ENCODE measurements around the gene TTLL1. TPM values are rescaled to one million over a fixed set of nuclear protein-coding genes. Genes with fewer than 3 reads are reported as not detected.
"Not testable (repeated sequence)": the region's sequence is repeated elsewhere in the genome, so short reads cannot be mapped to it uniquely, and the experiment has no call there.

Gene TTLL1
- total RNA-seq, 2 donors from 2014 or later = 4.4 to 5.2 TPM

DNA sequence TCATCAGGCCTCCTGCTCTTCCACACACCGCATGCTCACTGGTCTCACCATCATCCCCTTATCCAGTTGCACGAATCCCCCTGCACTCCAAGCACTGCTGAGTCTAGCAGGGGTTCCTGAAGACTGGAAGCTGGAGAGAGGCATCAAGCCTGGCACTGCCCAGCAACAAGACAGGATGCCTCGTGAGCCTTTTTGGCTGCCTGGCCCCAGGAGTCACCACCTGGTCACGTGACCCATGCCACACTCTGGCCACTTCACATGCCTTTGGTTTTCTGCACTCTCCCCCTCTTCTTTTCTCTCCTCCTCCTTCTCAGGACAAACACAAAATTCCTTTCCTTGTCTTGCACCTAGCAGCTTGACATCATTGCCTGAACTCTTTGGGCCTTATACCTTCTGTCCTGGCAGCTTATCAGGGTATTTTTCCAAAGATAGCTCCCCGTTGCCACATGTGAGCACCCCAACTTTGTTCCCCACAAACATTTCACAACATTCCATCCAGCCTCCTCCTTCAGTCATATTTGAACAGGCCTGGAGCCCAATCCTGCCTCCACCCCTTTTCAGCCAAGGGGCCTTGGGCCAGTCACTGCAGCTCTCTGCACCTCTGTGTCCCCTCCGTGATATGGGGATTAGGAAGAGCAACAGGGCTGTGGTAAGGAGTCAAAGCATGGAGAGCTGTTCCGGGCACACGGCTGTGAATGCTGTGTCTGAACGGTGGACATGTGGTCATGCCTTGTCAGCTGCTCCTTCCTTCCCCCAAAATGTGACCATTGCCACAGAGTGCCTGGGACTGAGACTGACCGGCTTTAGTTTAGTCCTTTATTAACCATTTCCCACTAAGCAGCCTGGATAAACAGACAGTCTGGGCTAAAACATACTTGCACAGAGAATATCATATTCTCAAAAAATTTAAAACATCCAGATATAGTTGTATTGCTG, 71.4 kb downstream of the TTLL1 start:
- H3K27me3 ChIP-seq = no peaks in the 10 kb centered on the region

DNA sequence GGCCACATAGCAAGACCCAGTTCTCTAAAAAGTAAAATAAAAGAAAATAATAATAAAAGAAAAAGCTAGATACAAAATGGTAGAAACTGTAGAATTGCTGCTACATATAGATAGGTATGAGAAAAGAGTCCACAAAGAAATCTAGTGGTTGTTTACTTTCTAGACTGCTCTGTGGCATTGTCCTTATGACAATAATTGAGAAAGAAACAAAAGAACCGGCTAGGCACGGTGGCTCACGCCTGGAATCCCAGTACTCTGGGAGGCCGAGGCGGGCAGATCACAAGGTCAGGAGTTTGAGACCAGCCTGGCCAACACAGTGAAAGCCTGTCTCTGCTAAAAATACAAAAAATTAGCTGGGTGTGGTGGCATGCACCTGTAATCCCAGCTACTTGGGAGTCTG, 73.0 kb downstream of the TTLL1 start:
- not testable (repeated sequence) for H3K4me3 ChIP-seq; H3K36me3 ChIP-seq; DNase-seq (ENCODE audit: low spot score); H3K9me3 ChIP-seq; H3K27me3 ChIP-seq; H3K27ac ChIP-seq
- peaks cover 0 to 26% of the 10 kb centered on the region in 2 donors for H3K4me1 ChIP-seq

More for the DNA sequence above, 71.4 kb downstream of the TTLL1 start:
- TF ChIP-seq, protein P1, sequence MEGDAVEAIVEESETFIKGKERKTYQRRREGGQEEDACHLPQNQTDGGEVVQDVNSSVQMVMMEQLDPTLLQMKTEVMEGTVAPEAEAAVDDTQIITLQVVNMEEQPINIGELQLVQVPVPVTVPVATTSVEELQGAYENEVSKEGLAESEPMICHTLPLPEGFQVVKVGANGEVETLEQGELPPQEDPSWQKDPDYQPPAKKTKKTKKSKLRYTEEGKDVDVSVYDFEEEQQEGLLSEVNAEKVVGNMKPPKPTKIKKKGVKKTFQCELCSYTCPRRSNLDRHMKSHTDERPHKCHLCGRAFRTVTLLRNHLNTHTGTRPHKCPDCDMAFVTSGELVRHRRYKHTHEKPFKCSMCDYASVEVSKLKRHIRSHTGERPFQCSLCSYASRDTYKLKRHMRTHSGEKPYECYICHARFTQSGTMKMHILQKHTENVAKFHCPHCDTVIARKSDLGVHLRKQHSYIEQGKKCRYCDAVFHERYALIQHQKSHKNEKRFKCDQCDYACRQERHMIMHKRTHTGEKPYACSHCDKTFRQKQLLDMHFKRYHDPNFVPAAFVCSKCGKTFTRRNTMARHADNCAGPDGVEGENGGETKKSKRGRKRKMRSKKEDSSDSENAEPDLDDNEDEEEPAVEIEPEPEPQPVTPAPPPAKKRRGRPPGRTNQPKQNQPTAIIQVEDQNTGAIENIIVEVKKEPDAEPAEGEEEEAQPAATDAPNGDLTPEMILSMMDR (IDR thresholded peaks at IDR 0.05) = no peak
- Histone ChIP-seq H3K27ac (no peak overlapping the region), H3K4me3 (no peak overlapping the region), H3K36me3 (no peaks in the 10 kb centered on the region), H3K9me3 (no peaks in the 10 kb centered on the region), H3K4me1 (peaks cover 0 to 20% of the 10 kb centered on the region in 2 donors)
- no peak for DNase-seq (ENCODE audit: low spot score)

DNA sequence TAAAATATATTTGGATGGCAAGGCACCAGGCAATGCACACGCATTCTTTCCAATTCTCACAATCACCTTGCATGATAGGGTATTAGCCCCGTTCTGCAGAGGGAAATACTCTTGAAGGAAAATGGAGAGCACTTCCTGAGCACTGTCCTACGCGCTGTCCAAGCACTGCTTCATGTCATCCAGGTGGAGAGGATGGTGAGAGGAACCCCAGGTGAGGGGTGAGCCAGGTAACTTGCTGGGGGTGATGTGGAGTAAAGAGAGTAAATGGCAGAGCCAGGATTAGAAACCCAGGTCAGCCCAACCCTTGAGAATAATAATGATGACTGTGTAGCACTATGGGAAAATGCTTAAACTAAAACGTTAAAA, 73.5 kb downstream of the TTLL1 start:
- H3K9me3 ChIP-seq = no peaks in the 10 kb centered on the region
- no peak for DNase-seq (ENCODE audit: low spot score)
- TF ChIP-seq, protein P1 (IDR thresholded peaks at IDR 0.05) = no peak
- H3K36me3 ChIP-seq = no peaks in the 10 kb centered on the region
- peak overlapping the region in 1 of 2 donors; percentile 78 for H3K27ac ChIP-seq
- peak overlapping the region; percentile 84 to 90 for H3K4me3 ChIP-seq
- no peaks in the 10 kb centered on the region for H3K27me3 ChIP-seq
- H3K4me1 ChIP-seq = peaks cover 0 to 26% of the 10 kb centered on the region in 2 donors

DNA sequence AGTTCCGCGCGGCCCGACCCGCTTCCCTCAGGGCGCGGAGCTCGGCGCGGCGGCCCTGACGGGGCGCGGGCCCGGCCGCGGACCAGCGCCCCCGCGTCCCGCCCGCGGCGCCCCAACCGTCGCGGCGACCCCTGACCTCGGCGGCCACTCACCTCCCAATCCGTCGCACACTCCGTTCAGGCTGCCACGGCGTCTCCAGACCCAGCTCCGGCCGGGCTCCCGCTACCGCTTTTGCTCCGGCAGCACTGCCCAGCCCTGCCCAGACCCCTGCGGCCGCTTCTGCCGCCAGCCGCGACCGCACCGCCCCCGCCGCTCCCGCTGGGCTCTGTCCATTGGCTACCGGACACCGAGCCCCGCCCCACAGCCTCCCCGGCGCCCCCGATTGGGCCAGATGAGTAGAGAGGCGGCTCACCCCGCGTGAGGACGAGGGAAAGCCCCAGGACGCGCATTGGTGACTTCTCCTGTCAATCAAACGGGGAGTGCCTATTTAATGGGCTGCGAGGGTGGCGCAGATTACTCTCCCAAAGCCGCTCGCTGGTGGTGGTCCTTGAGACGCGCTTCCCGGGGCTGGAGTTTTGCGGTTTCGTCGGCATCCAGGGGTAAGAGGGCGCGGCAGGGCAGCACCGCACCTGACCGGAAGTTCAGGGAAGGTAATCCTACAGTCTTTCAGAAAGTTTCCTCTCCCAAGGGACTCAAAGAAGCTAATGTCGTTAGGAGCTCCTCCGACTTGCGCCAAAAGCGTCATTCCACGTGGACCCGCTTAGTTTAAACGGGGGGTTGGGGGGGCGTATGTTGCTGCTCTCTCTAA, 74.1 kb downstream of the TTLL1 start, which contains the start of gene PACSIN2:
Gene PACSIN2 (minus strand): TSS at position 281 of the 808 bp plus-strand sequence. CDS start 103,069 bp downstream, outside the sequence.
- TF ChIP-seq, protein P1 (IDR thresholded peaks at IDR 0.05) = no peak
- Histone ChIP-seq H3K4me1 (peaks cover 0 to 26% of the 10 kb centered on the region in 2 donors), H3K9me3 (no peaks in the 10 kb centered on the region), H3K36me3 (no peaks in the 10 kb centered on the region), H3K27ac (peak within 1 kb of the TSS; percentile 55 to 78), H3K27me3 (no peaks in the 10 kb centered on the region), H3K4me3 (peak within 1 kb of the TSS; percentile 84 to 90)
- DNase-seq (ENCODE audit: low spot score) = peak; percentile 100

DNA sequence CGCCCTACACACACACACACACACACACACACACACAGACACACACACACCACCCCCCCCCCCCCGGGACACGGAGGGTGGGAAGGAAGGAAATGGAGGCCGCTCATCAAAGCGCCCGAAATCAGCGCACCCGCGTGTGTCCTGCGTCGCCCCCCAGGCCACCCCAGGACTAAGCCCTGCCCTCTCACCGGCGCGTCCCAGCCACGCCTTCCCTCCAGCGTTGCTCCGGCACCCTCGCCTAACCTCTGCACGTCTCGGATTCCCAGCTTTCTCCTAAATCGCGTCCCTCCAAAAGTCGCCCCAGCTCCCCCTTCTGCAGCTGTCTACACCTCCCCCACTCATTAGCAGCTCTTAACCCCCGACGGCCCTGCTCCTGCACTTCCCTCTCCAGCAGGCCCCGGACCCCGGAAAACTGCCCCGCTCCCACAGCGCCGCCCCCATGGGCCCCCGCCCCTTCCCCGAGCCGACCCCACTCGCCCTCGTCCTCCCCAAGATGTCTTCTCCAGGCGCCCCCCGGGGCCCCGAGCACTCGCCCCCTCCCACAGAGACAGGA, 74.8 kb downstream of the TTLL1 start:
- Histone ChIP-seq H3K27me3 (no peaks in the 10 kb centered on the region), H3K36me3 (no peaks in the 10 kb centered on the region), H3K4me3 (peak overlapping the region; percentile 84 to 90), H3K4me1 (peaks cover 0 to 31% of the 10 kb centered on the region in 2 donors), H3K27ac (peak overlapping the region; percentile 55 to 78), H3K9me3 (no peaks in the 10 kb centered on the region)
- no peak for DNase-seq (ENCODE audit: low spot score)
- TF ChIP-seq, protein P1 (IDR thresholded peaks at IDR 0.05) = no peak

All from right atrium auricular region (tissue), 2 donors.